Endothelial cell (in vitro differentiated cells): ENCODE measurements around the gene CCP110. TPM values are rescaled to one million over a fixed set of nuclear protein-coding genes. Genes with fewer than 3 reads are reported as not detected.

Experiments used
- DNase-seq: peaks from one replicate; pipeline ENCODE4 v3.0.0; 2021; ENCODE audit warnings: low spot score
- H3K27ac Mint-ChIP-seq: one replicate; pipeline ENCODE4 v1.8.0; 2021; ENCODE audit warnings: mixed read lengths, inconsistent platforms; ENCODE audit not compliant: unreplicated experiment
- H3K27me3 Mint-ChIP-seq: one replicate; pipeline ENCODE4 v1.8.0; 2021; ENCODE audit warnings: mild to moderate bottlenecking, moderate library complexity, mixed read lengths, inconsistent platforms; ENCODE audit not compliant: unreplicated experiment
- H3K36me3 Mint-ChIP-seq: one replicate; pipeline ENCODE4 v1.8.0; 2021; ENCODE audit warnings: mild to moderate bottlenecking, low read depth, mixed read lengths, inconsistent platforms; ENCODE audit not compliant: unreplicated experiment
- H3K4me1 Mint-ChIP-seq: one replicate; pipeline ENCODE4 v1.8.0; 2021; ENCODE audit warnings: mild to moderate bottlenecking, mixed read lengths, inconsistent platforms; ENCODE audit not compliant: unreplicated experiment
- H3K4me3 Mint-ChIP-seq: one replicate; pipeline ENCODE4 v1.8.0; 2021; ENCODE audit warnings: mild to moderate bottlenecking, mixed read lengths, inconsistent platforms; ENCODE audit not compliant: unreplicated experiment
- H3K9me3 Mint-ChIP-seq: one replicate; pipeline ENCODE4 v1.8.0; 2021; ENCODE audit warnings: mixed read lengths, inconsistent platforms; ENCODE audit not compliant: unreplicated experiment
- CTCF ChIP-seq: fragments of 200-600 bp; sonication (generic); IDR thresholded peaks from one replicate; pipeline ENCODE4 v1.5.0; 2021; ENCODE audit warnings: antibody characterized with exemption; ENCODE audit not compliant: unreplicated experiment
- total RNA-seq: library from RNA; stranded (reverse); fragmentation: NEBNext Ultra II Directional; extraction: Animal tissue kit (Norgen Biotek cat#: 25700); gene quantifications from one replicate; pipeline ENCODE4 v1.2.1, GENCODE V29; 2021; ENCODE audit not compliant: unreplicated experiment

CCP110 gene
- total RNA-seq, 1 donor from 2014 or later: 6.8 TPM

GRCh38 chr16:19486750-19487325 lies 36.9 kb upstream of the CCP110 start:
- no peak overlapping the region for H3K27ac Mint-ChIP-seq
- no peak for TF ChIP-seq CTCF
- H3K4me3 Mint-ChIP-seq: no peak overlapping the region
- H3K36me3 Mint-ChIP-seq: no peaks in the 10 kb centered on the region
- no peaks in the 10 kb centered on the region for H3K9me3 Mint-ChIP-seq
- no peak for DNase-seq
- H3K27me3 Mint-ChIP-seq: peaks cover 2% of the 10 kb centered on the region
- H3K4me1 Mint-ChIP-seq: no peaks in the 10 kb centered on the region

GRCh38 chr16:19488213-19488640 lies 35.5 kb upstream of the CCP110 start:
- Mint-ChIP-seq H3K27me3 (peaks cover 2% of the 10 kb centered on the region), H3K4me1 (no peaks in the 10 kb centered on the region), H3K36me3 (no peaks in the 10 kb centered on the region), H3K4me3 (no peak overlapping the region), H3K9me3 (no peaks in the 10 kb centered on the region), H3K27ac (no peak overlapping the region)
- TF ChIP-seq CTCF: no peak
- no peak for DNase-seq

- H3K27me3 Mint-ChIP-seq: peaks cover 3% of the 10 kb centered on the region
- no peak for TF ChIP-seq CTCF
- no peak for DNase-seq
- no peaks in the 10 kb centered on the region for H3K4me1 Mint-ChIP-seq
- no peaks in the 10 kb centered on the region for H3K36me3 Mint-ChIP-seq
- no peak overlapping the region for H3K4me3 Mint-ChIP-seq
- no peaks in the 10 kb centered on the region for H3K9me3 Mint-ChIP-seq
- no peak overlapping the region for H3K27ac Mint-ChIP-seq
Measured at GRCh38 chr16:19490619-19491018, 33.1 kb upstream of the CCP110 start.

- H3K36me3 Mint-ChIP-seq: peaks cover 9% of the 10 kb centered on the region
- H3K9me3 Mint-ChIP-seq: no peaks in the 10 kb centered on the region
- no peak for DNase-seq
- H3K4me3 Mint-ChIP-seq: no peak overlapping the region
- H3K4me1 Mint-ChIP-seq: no peaks in the 10 kb centered on the region
- no peak overlapping the region for H3K27ac Mint-ChIP-seq
- H3K27me3 Mint-ChIP-seq: peaks cover 1% of the 10 kb centered on the region
- no peak for TF ChIP-seq CTCF
Measured at GRCh38 chr16:19497176-19497575, 26.6 kb upstream of the CCP110 start.

GRCh38 chr16:19499006-19499405 lies 24.7 kb upstream of the CCP110 start:
- no peak for DNase-seq
- peaks cover 15% of the 10 kb centered on the region for H3K36me3 Mint-ChIP-seq
- H3K27me3 Mint-ChIP-seq: peaks cover 1% of the 10 kb centered on the region
- no peaks in the 10 kb centered on the region for H3K4me1 Mint-ChIP-seq
- no peak overlapping the region for H3K27ac Mint-ChIP-seq
- H3K9me3 Mint-ChIP-seq: no peaks in the 10 kb centered on the region
- no peak overlapping the region for H3K4me3 Mint-ChIP-seq
- TF ChIP-seq CTCF: no peak
